ENCODE measurements around the gene SOHLH1.

SOHLH1 gene

GRCh38 chr9:135722365-135722764 lies 23.1 kb upstream of the SOHLH1 start:
- ChIA-PET POLR2A (no interaction called here), CTCF (no interaction called here)
- no peak for DNase-seq (ENCODE audit: low read depth, low spot score)
- no peak for TF ChIP-seq CTCF (IDR thresholded peaks at IDR 0.05; ENCODE audit: insufficient read depth, low read length, missing control alignments)
- H3K4me3 ChIP-seq (ENCODE audit: low read depth, low read length), result no peak overlapping the region

GRCh38 chr9:135719472-135719871 lies 20.2 kb upstream of the SOHLH1 start:
- no peak overlapping the region for H3K4me3 ChIP-seq (ENCODE audit: low read depth, low read length)
- ChIA-PET POLR2A (no interaction called here), CTCF (no interaction called here)
- no peak for TF ChIP-seq CTCF (IDR thresholded peaks at IDR 0.05; ENCODE audit: insufficient read depth, low read length, missing control alignments)
- DNase-seq (ENCODE audit: low read depth, low spot score), result no peak

- DNase-seq (ENCODE audit: low read depth, low spot score), result no peak
- POLR2A ChIA-PET, result no interaction called here
Measured at GRCh38 chr9:135718616-135719015, 19.3 kb upstream of the SOHLH1 start.

GRCh38 chr9:135717410-135717809 lies 18.1 kb upstream of the SOHLH1 start:
- no peak for DNase-seq (ENCODE audit: low read depth, low spot score)
- no peak overlapping the region for H3K4me3 ChIP-seq (ENCODE audit: low read depth, low read length)
- POLR2A ChIA-PET, result no interaction called here
- TF ChIP-seq CTCF (IDR thresholded peaks at IDR 0.05; ENCODE audit: insufficient read depth, low read length, missing control alignments), result no peak
- CTCF ChIA-PET, result interaction anchor here (1.1 kb wide), 1 partner anchor 13 kb away, joined by 3 read pairs; no protein-coding TSS in a partner anchor

More at GRCh38 chr9:135718616-135719015, 19.3 kb upstream of the SOHLH1 start:
- no peak overlapping the region for H3K4me3 ChIP-seq (ENCODE audit: low read depth, low read length)
- TF ChIP-seq CTCF (IDR thresholded peaks at IDR 0.05; ENCODE audit: insufficient read depth, low read length, missing control alignments), result no peak
- CTCF ChIA-PET, result no interaction called here

GRCh38 chr9:135716045-135716444 lies 16.8 kb upstream of the SOHLH1 start:
- CTCF ChIA-PET, result interaction anchor here (1.9 kb wide), 1 partner anchor 14 kb away, joined by 5 read pairs; the partner anchor contains the start of gene KCNT1
- no peak for TF ChIP-seq CTCF (IDR thresholded peaks at IDR 0.05; ENCODE audit: insufficient read depth, low read length, missing control alignments)

GRCh38 chr9:135715056-135715595 lies 15.8 kb upstream of the SOHLH1 start:
- no peak overlapping the region for H3K4me3 ChIP-seq (ENCODE audit: low read depth, low read length)
- ChIA-PET CTCF (interaction anchor here (1.4 to 1.9 kb wide), 2 partner anchors 13 to 15 kb away, joined by 5 read pairs; partner anchors contain the start of gene KCNT1), POLR2A (no interaction called here)
- TF ChIP-seq CTCF (IDR thresholded peaks at IDR 0.05; ENCODE audit: insufficient read depth, low read length, missing control alignments), result no peak
- no peak for DNase-seq (ENCODE audit: low read depth, low spot score)

More at GRCh38 chr9:135716045-135716444, 16.8 kb upstream of the SOHLH1 start:
- DNase-seq (ENCODE audit: low read depth, low spot score), result no peak
- POLR2A ChIA-PET, result no interaction called here
- no peak overlapping the region for H3K4me3 ChIP-seq (ENCODE audit: low read depth, low read length)

Measured in AG04449 (cell line).